A673 (cell line): ENCODE results near the gene HNRNPK. TPM values are rescaled to one million over a fixed set of nuclear protein-coding genes. Genes with fewer than 3 reads are reported as not detected.

Experiments used
- BruUV-seq: library from RNA; stranded (reverse); fragments of 400-500 nt; replicated peaks from 2 replicates; lab custom pipeline; 2021; lab: Mats Ljungman, UMichigan
- CTCF ChIA-PET: fragments of 300-600 bp; sonication (Branson Sonifier 250); formaldehyde crosslinking; loops from one replicate; lab custom pipeline; 2022; ENCODE audit warnings: antibody characterized with exemption; lab: Charles Lee
- POLR2A ChIA-PET: fragments of 300-600 bp; sonication (Branson Sonifier 250); formaldehyde crosslinking; loops from one replicate; lab custom pipeline; 2022; ENCODE audit warnings: antibody characterized with exemption; ENCODE audit not compliant: low non-redundant PET; lab: Charles Lee
- DNase-seq: peaks from one replicate; pipeline ENCODE4 v3.0.0-alpha.2; 2015; ENCODE audit warnings: low spot score
- H3K27ac ChIP-seq: fragments of 200-600 bp; sonication (generic); 2 replicates; pipeline ENCODE4 v1.5.1; 2016; ENCODE audit warnings: mixed run types, low read depth, mild to moderate bottlenecking, mixed read lengths, antibody characterized with exemption, low read length; ENCODE audit not compliant: poor library complexity, severe bottlenecking
- H3K27me3 ChIP-seq: fragments of 200-600 bp; sonication (generic); replicated peaks from 2 replicates; pipeline ENCODE4 v1.6.1; 2017; ENCODE audit warnings: mixed run types, low read depth, mild to moderate bottlenecking, mixed read lengths, antibody characterized with exemption, low read length; ENCODE audit not compliant: insufficient read depth, poor library complexity
- H3K36me3 ChIP-seq: fragments of 200-600 bp; sonication (generic); 2 replicates; pipeline ENCODE4 v1.6.1; 2016; ENCODE audit warnings: mixed run types, mild to moderate bottlenecking, mixed read lengths, antibody characterized with exemption, low read length; ENCODE audit not compliant: insufficient read depth, poor library complexity, severe bottlenecking
- H3K4me1 ChIP-seq: fragments of 200-600 bp; sonication (generic); 2 replicates; pipeline ENCODE4 v1.6.1; 2017; ENCODE audit warnings: mixed run types, mild to moderate bottlenecking, mixed read lengths, antibody characterized with exemption, low read length; ENCODE audit not compliant: insufficient read depth, poor library complexity, severe bottlenecking
- H3K4me3 ChIP-seq: fragments of 200-600 bp; sonication (generic); 2 replicates; pipeline ENCODE4 v1.5.1; 2016; ENCODE audit warnings: low read depth, mixed run types, mild to moderate bottlenecking, mixed read lengths, low read length; ENCODE audit not compliant: poor library complexity, severe bottlenecking
- H3K9me3 ChIP-seq: fragments of 200-600 bp; sonication (generic); 2 replicates; pipeline ENCODE4 v1.6.1; 2016; ENCODE audit warnings: mixed run types, low read depth, mild to moderate bottlenecking, mixed read lengths, antibody characterized with exemption, low read length; ENCODE audit not compliant: poor library complexity, severe bottlenecking
- EZH2 ChIP-seq: fragments of 200-600 bp; sonication (generic); IDR thresholded peaks from 2 replicates; pipeline ENCODE4 v1.6.1; 2017; ENCODE audit warnings: borderline replicate concordance, low read depth, mild to moderate bottlenecking, mixed read lengths, antibody characterized with exemption, low read length; ENCODE audit not compliant: poor library complexity, severe bottlenecking
- intact Hi-C: fragments of 100-400 bp; cut with micrococcal nuclease; formaldehyde crosslinking; loops from one replicate; pipeline ENCODE4 v1.10.0; 2022; ENCODE audit not compliant: unreplicated experiment
- total RNA-seq: library from RNA; stranded (reverse); gene quantifications from 2 replicates; pipeline ENCODE4 v1.2.3, GENCODE V29; 2021
- TF ChIP-seq, protein P1 (sequence below): fragments of 300-800, 200-600 bp; sonication (generic); conservative IDR thresholded peaks from 2 replicates; pipeline ENCODE4 v1.5.1; 2017; ENCODE audit warnings: low read depth, mild to moderate bottlenecking, antibody characterized with exemption, low read length, moderate library complexity, mixed read lengths

HNRNPK gene
- total RNA-seq, 1 experiment from 2014 or later: 872 TPM

DNA sequence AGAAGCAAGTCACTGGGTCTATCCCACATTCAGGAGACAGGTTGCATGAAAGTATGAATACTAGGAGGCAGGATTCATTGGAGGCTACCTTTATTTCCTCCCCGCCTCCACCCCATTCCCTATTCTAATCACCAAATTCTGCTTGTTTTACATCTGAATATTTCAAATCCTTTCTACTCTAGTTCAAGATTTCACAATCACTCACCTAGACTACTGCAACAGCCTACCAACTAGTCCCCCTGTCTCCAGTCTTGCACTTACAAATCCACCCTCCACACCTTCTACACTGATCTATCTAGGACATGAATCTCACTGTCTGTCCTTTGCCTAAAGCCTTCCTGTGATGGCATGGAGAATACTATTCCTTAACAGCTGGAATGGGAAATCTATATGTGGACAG is 52.4 kb downstream of the HNRNPK start:
- H3K4me3 ChIP-seq: no peak overlapping the region
- no peak for TF ChIP-seq EZH2
- TF ChIP-seq, protein P1, sequence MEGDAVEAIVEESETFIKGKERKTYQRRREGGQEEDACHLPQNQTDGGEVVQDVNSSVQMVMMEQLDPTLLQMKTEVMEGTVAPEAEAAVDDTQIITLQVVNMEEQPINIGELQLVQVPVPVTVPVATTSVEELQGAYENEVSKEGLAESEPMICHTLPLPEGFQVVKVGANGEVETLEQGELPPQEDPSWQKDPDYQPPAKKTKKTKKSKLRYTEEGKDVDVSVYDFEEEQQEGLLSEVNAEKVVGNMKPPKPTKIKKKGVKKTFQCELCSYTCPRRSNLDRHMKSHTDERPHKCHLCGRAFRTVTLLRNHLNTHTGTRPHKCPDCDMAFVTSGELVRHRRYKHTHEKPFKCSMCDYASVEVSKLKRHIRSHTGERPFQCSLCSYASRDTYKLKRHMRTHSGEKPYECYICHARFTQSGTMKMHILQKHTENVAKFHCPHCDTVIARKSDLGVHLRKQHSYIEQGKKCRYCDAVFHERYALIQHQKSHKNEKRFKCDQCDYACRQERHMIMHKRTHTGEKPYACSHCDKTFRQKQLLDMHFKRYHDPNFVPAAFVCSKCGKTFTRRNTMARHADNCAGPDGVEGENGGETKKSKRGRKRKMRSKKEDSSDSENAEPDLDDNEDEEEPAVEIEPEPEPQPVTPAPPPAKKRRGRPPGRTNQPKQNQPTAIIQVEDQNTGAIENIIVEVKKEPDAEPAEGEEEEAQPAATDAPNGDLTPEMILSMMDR: no peak
- no TSS peak for BruUV-seq
- intact Hi-C loops: no loop called here
- no peaks in the 10 kb centered on the region for H3K27me3 ChIP-seq
- CTCF ChIA-PET: no interaction called here
- no peaks in the 10 kb centered on the region for H3K9me3 ChIP-seq
- DNase-seq: no peak
- peaks cover 14% of the 10 kb centered on the region for H3K4me1 ChIP-seq
- POLR2A ChIA-PET: no interaction called here
- H3K36me3 ChIP-seq: no peaks in the 10 kb centered on the region
- H3K27ac ChIP-seq: no peak overlapping the region

DNA sequence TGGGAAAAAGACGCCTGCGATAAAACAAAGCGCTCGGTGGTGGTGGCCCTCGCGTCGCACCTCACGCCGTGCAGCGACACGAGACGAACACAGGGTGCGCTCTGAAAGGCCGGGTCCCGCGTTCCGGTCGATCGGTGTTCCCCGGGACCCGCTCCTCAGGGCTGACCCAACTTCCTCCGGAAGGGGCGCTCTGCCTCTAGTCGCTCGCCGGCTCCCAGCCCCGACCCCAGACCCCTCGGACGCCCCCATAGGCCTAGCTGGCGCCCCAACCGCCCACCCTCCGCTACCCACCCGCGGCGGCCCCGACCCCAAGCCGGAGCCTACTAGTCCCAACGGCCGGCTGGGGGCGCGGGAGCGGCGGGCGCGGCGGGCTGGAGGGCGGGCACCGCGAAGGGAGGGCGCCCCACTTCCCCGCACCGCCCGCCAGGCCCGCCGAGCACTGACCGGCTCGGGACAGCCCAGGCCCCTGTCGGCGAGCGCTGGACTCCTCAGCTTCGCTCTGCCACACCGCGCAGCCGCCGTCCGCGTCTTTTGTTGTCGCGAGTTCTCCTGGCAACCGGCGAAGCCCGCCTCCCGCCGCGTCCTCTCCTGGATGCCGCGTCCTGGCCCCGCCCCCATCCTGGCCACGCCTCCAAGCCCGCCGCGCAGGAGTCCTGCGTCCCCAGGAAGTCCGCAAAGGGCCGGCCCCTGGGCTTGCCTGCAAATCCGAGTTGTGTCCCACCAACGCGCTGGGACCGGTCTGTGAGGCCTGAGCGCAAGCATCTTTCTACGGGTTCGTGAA is 58.9 kb downstream of the HNRNPK start, which contains the start of gene KIF27:
Gene KIF27, minus strand, starts transcription at position 506 of the 781 bp plus-strand sequence. CDS start 5,841 bp downstream, outside the sequence.
- intact Hi-C loops: loop anchor here (5.0 kb wide), 1 partner anchor 214 kb away; the partner anchor contains the start of gene UBQLN1
- CTCF ChIA-PET: interaction anchor here (0.5 to 1.0 kb wide), 5 partner anchors 350 to 1159 kb away, joined by 3 to 4 read pairs (median 3); no protein-coding TSS in a partner anchor
- no TSS peak for BruUV-seq
- H3K27ac ChIP-seq: peak within 1 kb of the TSS; percentile 95
- no peaks in the 10 kb centered on the region for H3K9me3 ChIP-seq
- no peaks in the 10 kb centered on the region for H3K4me1 ChIP-seq
- H3K27me3 ChIP-seq: no peaks in the 10 kb centered on the region
- DNase-seq: peak; percentile 97
- POLR2A ChIA-PET: interaction anchor here (0.7 kb wide), 1 partner anchor 384 kb away, joined by 4 read pairs; no protein-coding TSS in a partner anchor
- no peaks in the 10 kb centered on the region for H3K36me3 ChIP-seq
- H3K4me3 ChIP-seq: peak within 1 kb of the TSS; percentile 93
- TF ChIP-seq, protein P1: peak; percentile 49
- TF ChIP-seq EZH2: no peak

DNA sequence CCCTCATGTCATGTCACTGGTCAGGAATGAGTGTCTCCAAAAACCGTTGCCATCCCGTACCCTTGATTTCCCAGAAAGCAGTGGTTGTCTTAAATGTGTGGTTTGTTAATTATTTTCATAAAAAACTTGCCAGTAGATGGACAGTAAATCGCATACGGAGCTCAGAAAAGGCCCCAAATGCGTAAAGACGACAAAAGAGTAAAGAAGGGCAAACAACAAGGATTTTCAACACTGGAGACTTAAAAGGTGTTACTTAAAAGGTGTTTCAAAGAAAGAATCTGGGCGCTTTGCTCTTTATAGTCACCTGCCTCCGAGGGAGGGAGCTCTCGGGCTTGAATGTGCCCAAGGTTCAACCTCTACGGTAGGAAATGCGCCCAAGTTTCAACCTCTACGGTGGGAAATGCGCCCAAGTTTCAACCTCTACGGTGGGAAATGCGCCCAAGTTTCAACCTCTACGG is 59.5 kb downstream of the HNRNPK start:
- POLR2A ChIA-PET: interaction anchor here (0.7 kb wide), 1 partner anchor 383 kb away, joined by 4 read pairs; no protein-coding TSS in a partner anchor
- CTCF ChIA-PET: interaction anchor here (0.7 to 1.0 kb wide), 2 partner anchors 395 to 1158 kb away, joined by 3 to 4 read pairs; no protein-coding TSS in a partner anchor
- BruUV-seq: no TSS peak
- no peaks in the 10 kb centered on the region for H3K36me3 ChIP-seq
- H3K9me3 ChIP-seq: no peaks in the 10 kb centered on the region
- intact Hi-C loops: loop anchor here (5.0 kb wide), 1 partner anchor 213 kb away; the partner anchor contains the start of gene UBQLN1
- H3K4me3 ChIP-seq: peak overlapping the region; percentile 93
- H3K27me3 ChIP-seq: no peaks in the 10 kb centered on the region
- no peak for DNase-seq
- H3K27ac ChIP-seq: peak overlapping the region; percentile 95
- no peaks in the 10 kb centered on the region for H3K4me1 ChIP-seq
- TF ChIP-seq, protein P1: peak; percentile 52; the same call in 1 of the 2 replicates
- no peak for TF ChIP-seq EZH2
